Measurements from ENCODE around the gene WNK3.

The WNK3 gene

GRCh38 chrX:54171527-54172250 is 186.2 kb downstream of the WNK3 start:
- no peak for FAIRE-seq
- no peak for DNase-seq (ENCODE audit: low spot score)

DNA sequence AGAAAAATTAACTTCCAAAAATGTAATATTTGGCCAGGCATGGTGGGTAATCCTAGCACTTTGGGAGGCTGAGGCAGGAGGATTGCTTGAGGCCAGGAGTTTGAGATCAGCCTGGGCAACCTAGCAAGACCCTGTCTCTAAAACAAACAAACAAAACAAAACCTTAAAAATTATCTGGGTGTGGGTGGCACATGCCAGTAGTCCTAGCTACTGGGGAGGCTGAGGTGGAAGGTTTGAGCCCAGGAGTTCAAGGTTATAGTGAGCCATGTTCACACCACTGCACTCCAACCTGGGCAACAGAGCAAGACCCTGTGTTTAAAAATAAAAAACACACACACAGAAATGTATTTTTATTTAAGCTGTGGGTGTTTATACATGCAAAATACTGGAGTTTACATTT is 186.8 kb downstream of the WNK3 start:
- no peak for DNase-seq (ENCODE audit: low spot score)
- no peak for FAIRE-seq

GRCh38 chrX:54166915-54167314 is 190.9 kb downstream of the WNK3 start:
- no peak for FAIRE-seq

GRCh38 chrX:54157561-54157960 is 200.3 kb downstream of the WNK3 start:
- DNase-seq (ENCODE audit: low spot score) (no peak), FAIRE-seq (no peak)

More at GRCh38 chrX:54166915-54167314, 190.9 kb downstream of the WNK3 start:
- DNase-seq (ENCODE audit: low spot score): no peak

Measured in urothelium cell line (cell line).